Mammary epithelial cell (primary cell): ENCODE measurements around the gene NPIPB8.

Experiments
- EZH2 ChIP-seq: IDR thresholded peaks from 2 replicates; pipeline ENCODE4 v1.6.1; 2012; ENCODE audit warnings: low read length, inconsistent platforms, borderline replicate concordance
- TF ChIP-seq, protein P1 (sequence below), 2 donors: IDR thresholded peaks in 1 of 2; conservative IDR thresholded peaks in 1 of 2; 2 replicates each; pipeline ENCODE4 v1.5.1; 2011 to 2012; ENCODE audit warnings: inconsistent platforms in 2 of 2, low read length in 2 of 2, mild to moderate bottlenecking in 2 of 2, control low read depth in 1 of 2, low read depth in 1 of 2; ENCODE audit not compliant: insufficient read depth in 1 of 2; ENCODE audit errors: extremely low read depth in 1 of 2

DNA sequence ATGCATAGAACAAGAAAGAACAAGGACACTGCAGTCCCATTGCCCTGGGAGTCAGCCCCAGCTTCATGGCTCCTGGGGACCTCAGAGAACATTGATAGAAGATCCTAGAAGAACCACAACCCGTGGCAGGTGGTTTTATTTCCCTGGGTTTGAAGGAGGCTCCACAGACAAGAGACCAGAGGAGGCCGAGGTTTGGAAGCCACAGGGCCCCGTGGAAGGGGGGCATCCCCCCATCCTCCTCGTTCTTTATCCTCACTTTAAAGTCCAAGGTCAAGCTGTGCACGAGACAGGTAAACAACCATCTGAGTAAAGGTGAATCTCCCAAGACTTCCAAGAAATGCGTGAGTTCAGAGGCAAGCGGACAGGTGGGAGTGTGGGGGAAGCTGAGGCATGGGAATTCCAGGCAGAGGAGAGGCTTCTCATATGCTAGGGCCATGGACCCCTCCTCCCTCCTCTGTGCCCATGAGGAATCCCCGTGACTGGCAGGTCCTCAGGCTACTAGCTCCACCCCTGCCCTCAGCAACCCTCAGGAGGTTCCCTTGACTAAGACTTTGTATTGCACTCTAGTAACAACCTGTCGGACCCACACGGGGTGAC is 27.2 kb upstream of the NPIPB8 start:
- TF ChIP-seq, protein P1, sequence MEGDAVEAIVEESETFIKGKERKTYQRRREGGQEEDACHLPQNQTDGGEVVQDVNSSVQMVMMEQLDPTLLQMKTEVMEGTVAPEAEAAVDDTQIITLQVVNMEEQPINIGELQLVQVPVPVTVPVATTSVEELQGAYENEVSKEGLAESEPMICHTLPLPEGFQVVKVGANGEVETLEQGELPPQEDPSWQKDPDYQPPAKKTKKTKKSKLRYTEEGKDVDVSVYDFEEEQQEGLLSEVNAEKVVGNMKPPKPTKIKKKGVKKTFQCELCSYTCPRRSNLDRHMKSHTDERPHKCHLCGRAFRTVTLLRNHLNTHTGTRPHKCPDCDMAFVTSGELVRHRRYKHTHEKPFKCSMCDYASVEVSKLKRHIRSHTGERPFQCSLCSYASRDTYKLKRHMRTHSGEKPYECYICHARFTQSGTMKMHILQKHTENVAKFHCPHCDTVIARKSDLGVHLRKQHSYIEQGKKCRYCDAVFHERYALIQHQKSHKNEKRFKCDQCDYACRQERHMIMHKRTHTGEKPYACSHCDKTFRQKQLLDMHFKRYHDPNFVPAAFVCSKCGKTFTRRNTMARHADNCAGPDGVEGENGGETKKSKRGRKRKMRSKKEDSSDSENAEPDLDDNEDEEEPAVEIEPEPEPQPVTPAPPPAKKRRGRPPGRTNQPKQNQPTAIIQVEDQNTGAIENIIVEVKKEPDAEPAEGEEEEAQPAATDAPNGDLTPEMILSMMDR (conservative IDR thresholded peaks at IDR 0.05 in 1 of 2, IDR thresholded peaks at IDR 0.05 in 1 of 2; ENCODE audit: extremely low read depth in 1 of 2, insufficient read depth in 1 of 2, low read depth in 1 of 2, low read length in 2 of 2) = no peak
- no peak for TF ChIP-seq EZH2
